NCI-H2171 treated with DMSO at 0.1 percent for 48 hours (cell line): ENCODE measurements around the gene ERCC8.
"Not testable (repeated sequence)": the region's sequence is repeated elsewhere in the genome, so short reads cannot be mapped to it uniquely, and the experiment has no call there.

ENCODE experiments used
- DNase-seq: peaks from one replicate; lab custom pipeline; 2025; lab: John Stamatoyannopoulos, UW

ERCC8 gene

GRCh38 chr5:60916646-60917045 lies 28.2 kb downstream of the ERCC8 start:
- DNase-seq: no peak

- DNase-seq: no peak
These were observed 41.5 kb downstream of the ERCC8 start for GRCh38 chr5:60903356-60903755.

GRCh38 chr5:60896991-60897390 lies 47.9 kb downstream of the ERCC8 start:
- DNase-seq: no peak

- DNase-seq: no peak
These were observed 51.3 kb downstream of the ERCC8 start for GRCh38 chr5:60893521-60893920.

GRCh38 chr5:60891667-60892066 lies 53.2 kb downstream of the ERCC8 start:
- DNase-seq: peak; percentile 1

GRCh38 chr5:60888359-60889061 lies 56.4 kb downstream of the ERCC8 start:
- no peak for DNase-seq

GRCh38 chr5:60887746-60888145 lies 57.1 kb downstream of the ERCC8 start:
- DNase-seq: no peak

GRCh38 chr5:60887096-60887495 lies 57.8 kb downstream of the ERCC8 start:
- no peak for DNase-seq

GRCh38 chr5:60886158-60886557 lies 58.7 kb downstream of the ERCC8 start:
- no peak for DNase-seq

- no peak for DNase-seq
These were observed 61.6 kb downstream of the ERCC8 start for GRCh38 chr5:60883229-60883628.

GRCh38 chr5:60872892-60873291 lies 72.0 kb downstream of the ERCC8 start:
- no peak for DNase-seq

- no peak for DNase-seq
These were observed 74.0 kb downstream of the ERCC8 start for GRCh38 chr5:60870857-60871256.

GRCh38 chr5:60860572-60860971 lies 84.3 kb downstream of the ERCC8 start:
- DNase-seq: not testable (repeated sequence)

GRCh38 chr5:60856066-60856465 lies 88.8 kb downstream of the ERCC8 start:
- no peak for DNase-seq

GRCh38 chr5:60852940-60853339 lies 91.9 kb downstream of the ERCC8 start:
- no peak for DNase-seq

GRCh38 chr5:60852317-60852716 lies 92.6 kb downstream of the ERCC8 start:
- DNase-seq: no peak

- DNase-seq: no peak
These were observed 93.2 kb downstream of the ERCC8 start for GRCh38 chr5:60851626-60852025.

- DNase-seq: no peak
These were observed 98.6 kb downstream of the ERCC8 start for GRCh38 chr5:60846298-60846697.

GRCh38 chr5:60843936-60844905 lies 100.6 kb downstream of the ERCC8 start, which contains the start of gene ELOVL7:
TSS of gene ELOVL7 (minus strand) at chr5:60844269. CDS start at chr5:60787397, 56,872 bp downstream.
- DNase-seq: peak; percentile 61

- no peak for DNase-seq
These were observed 101.4 kb downstream of the ERCC8 start for GRCh38 chr5:60843386-60843935.

GRCh38 chr5:60842871-60843385 lies 101.9 kb downstream of the ERCC8 start:
- DNase-seq: no peak

GRCh38 chr5:60841361-60841760 lies 103.5 kb downstream of the ERCC8 start:
- DNase-seq: no peak
